Measurements from ENCODE around the gene TFG. TPM values are rescaled to one million over a fixed set of nuclear protein-coding genes. Genes with fewer than 3 reads are reported as not detected.

TFG gene
- total and polyA plus RNA-seq, 9 of the 15 experiments (the other 6 are each of a cell fraction or from before 2014, with no cell fraction given) = 31.8 to 143 (median 57.8) TPM

- no peak for TF ChIP-seq CREBBP (IDR thresholded peaks at IDR 0.05; ENCODE audit: low read depth, low read length)
- no peak for TF ChIP-seq FOXK1 (CRISPR knock-in tag; IDR thresholded peaks at IDR 0.05; ENCODE audit: borderline replicate concordance)
- TF ChIP-seq RNF219 (CRISPR knock-in tag; IDR thresholded peaks at IDR 0.05) = no peak
- no peak for TF ChIP-seq TAL1 (IDR thresholded peaks at IDR 0.05)
- no peak for TF ChIP-seq ZFP30 (CRISPR knock-in tag; IDR thresholded peaks at IDR 0.05; ENCODE audit: borderline replicate concordance)
- no peak for TF ChIP-seq ETV5 (CRISPR knock-in tag; IDR thresholded peaks at IDR 0.05; ENCODE audit: low read depth)
- TF ChIP-seq ZKSCAN3 (CRISPR knock-in tag; IDR thresholded peaks at IDR 0.05) = no peak
- no peaks in the 10 kb centered on the region for H3K27me3 ChIP-seq (ENCODE audit: control insufficient read depth in 2 of 2, insufficient read depth in 2 of 2, low read length in 2 of 2)
- intact Hi-C loops (cut with micrococcal nuclease) (loop anchor here (10.0 kb wide), 1 partner anchor 254 kb away; no protein-coding TSS in a partner anchor), in situ Hi-C loops (cut with MboI) (no loop called here)
- no peak overlapping the region for H3K9ac ChIP-seq (ENCODE audit: insufficient read depth in 1 of 2, low read depth in 2 of 2, low read length in 2 of 2)
- no CpG with 5 or more reads among the region's 1 CpG for WGBS (ENCODE audit: insufficient coverage, low coverage, missing lambda C conversion rate)
- H3K9me1 ChIP-seq (ENCODE audit: control insufficient read depth, insufficient read depth, low read length) = peaks cover 4% of the 10 kb centered on the region
- no peaks in the 10 kb centered on the region; the same call in 1 of the 2 replicates for H4K20me1 ChIP-seq (replicated peaks; ENCODE audit: control insufficient read depth, insufficient read depth, low read length)
- peaks cover 78% of the 10 kb centered on the region for H3K79me2 ChIP-seq (ENCODE audit: control insufficient read depth, insufficient read depth, low read length)
- FAIRE-seq (no peak), ATAC-seq (no peak), DNase-seq (ENCODE audit: extremely low read depth in 1 of 4, low spot score in 3 of 4) (no peak)
- H2AFZ ChIP-seq (ENCODE audit: low read depth, low read length) = no peak overlapping the region
- POLR2A ChIA-PET = interaction anchor here (0.7 to 1.0 kb wide), 2 partner anchors 8 to 9 kb away, joined by 3 to 4 read pairs; no protein-coding TSS in a partner anchor
- peaks cover 95% of the 10 kb centered on the region for H3K36me3 ChIP-seq (ENCODE audit: control insufficient read depth, insufficient read depth, low read length)
- BruUV-seq (replicated peaks) = no TSS peak
- no peaks in the 10 kb centered on the region for H3K9me3 ChIP-seq (replicated peaks; ENCODE audit: control insufficient read depth, insufficient read depth, low read depth, low read length)
- CTCF ChIA-PET (ENCODE audit: low intra/inter-chr PET ratio) = no interaction called here
- no peak overlapping the region for H3K4me2 ChIP-seq (ENCODE audit: insufficient read depth, low read length)
- no peak overlapping the region for H3K4me3 ChIP-seq
- no peaks in the 10 kb centered on the region; a peak in 1 of 5 replicates for H3K4me1 ChIP-seq (replicated peaks in 1 of 2; ENCODE audit: control insufficient read depth in 2 of 2, insufficient read depth in 2 of 2, low read length in 2 of 2)
- H3K27ac ChIP-seq (ENCODE audit: extremely low read depth, low read depth, low read length) = no peak overlapping the region
These were observed 9.8 kb downstream of the TFG start for GRCh38 chr3:100719136-100719535.
